HG02763 (cell line): Measurements from ENCODE around the gene GRID1.
"Not testable (repeated sequence)": the region's sequence is repeated elsewhere in the genome, so short reads cannot be mapped to it uniquely, and the experiment has no call there.

Experiments used
- ATAC-seq: cut with Tn5 transposase; IDR thresholded peaks from one replicate; pipeline ENCODE4 v1.9.1; 2021; ENCODE audit warnings: mild to moderate bottlenecking, moderate library complexity; ENCODE audit not compliant: unreplicated experiment

GRID1 gene

GRCh38 chr10:85864868-85865526, 501.6 kb downstream of the GRID1 start:
- ATAC-seq: no peak

DNA sequence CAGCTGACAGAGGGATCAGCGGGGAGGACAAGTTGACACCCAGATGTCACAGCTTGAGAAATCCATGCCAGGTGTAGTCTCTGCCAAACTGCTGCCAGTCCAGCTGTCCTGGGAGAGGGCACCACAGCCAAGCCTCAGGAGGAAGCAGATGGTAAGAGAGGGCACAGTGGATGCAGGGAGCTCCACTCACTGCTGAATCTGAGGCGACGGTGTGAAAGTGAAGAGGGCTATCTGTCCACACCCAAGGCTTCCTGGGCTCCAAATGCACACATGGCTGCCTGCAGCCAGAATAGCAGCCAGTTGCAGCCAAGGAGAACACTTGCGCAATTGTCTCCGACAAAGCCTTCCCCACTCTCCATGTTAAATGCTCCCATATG, 502.4 kb downstream of the GRID1 start:
- no peak for ATAC-seq

DNA sequence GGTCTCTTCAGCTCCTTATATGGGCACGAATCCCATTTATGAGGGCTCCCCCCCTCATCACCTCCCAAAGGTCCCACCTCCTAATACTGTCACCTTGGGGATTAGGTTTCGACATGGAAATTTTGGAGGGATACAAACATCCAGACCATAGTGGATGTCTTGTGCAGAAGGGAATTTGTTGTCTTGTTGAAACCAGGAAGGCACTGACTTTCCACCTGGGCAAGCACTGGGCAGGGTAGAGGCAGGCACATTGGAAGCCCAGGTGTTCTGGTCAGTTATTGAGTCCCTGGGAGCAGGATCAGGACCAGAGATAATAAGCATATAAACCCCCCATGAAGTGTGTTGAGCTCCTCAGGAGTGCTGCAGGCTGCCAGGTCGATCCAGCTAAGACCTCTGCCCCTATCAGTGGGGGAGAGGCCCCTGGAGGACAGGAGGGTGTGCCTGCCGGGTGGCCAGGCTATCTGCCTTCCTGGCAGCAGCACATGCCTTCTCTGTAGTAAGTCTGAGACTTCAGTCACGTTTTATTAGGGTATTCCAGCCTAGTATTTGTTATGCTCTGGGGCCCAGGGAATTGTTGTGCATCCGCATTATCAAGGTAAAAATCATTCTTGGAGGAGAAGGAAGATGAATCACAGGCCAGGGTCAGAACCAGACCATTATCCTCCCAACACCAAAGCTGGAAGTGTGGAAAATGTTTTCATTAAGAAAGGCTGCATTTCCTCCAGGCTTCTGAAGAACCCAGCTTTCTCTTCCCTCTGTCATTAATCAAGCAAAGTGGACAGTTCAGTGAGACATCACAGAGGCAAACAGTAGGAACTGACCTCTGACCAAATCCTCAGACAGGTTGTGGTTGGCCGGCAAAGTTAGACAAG, 503.1 kb downstream of the GRID1 start:
- no peak for ATAC-seq

DNA sequence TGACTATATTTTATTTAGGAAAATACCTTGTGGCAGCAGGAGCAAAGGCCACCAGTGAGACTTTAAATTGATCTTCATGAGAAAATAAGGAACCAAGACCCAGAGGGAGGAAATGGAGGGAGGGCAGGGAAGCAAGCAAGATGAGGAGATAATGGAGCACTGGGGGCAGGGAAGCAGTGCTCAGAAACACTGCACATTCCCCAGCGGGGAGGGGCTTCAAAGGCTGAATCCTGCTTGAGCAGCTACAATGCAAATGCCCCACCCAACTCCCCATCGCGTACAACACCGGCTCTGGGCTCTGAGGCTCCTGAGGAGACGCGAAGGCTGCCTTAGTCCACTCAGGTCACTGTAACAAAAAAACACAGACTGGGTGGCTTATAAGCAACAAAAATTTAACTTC, 503.8 kb downstream of the GRID1 start:
- ATAC-seq: no peak

DNA sequence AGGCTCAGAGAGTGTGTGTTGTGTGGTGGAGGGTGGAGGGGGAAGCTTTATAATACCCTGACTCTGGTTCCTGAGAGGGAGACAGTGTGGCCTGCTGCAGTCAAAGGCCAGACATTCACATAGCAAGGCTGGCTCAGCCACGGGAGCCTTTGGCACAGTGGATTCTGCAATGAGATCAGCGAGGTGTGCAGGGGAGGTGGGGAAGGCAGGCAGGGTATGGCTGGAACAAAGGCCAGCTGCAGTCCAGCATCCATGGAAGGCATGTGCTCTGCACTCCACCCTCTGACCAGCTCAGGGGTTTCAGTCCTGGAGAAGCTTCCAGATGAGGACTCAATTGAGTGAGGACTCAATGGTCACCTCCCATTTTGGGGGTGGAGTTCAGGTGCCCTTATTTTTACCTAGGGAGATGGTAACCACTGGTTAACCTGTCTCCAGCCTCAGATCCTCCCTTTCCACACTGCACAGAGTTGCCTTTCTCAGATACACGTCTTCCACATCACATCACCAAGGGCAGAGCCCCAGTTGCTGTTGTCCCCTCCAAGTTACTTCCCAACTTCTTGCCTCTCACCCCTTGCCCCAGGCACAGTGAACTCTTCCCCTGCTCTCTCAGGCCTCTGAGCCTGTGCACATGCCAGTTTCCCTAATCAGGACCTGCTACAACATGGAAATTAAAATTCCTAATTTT, 504.9 kb downstream of the GRID1 start:
- no peak for ATAC-seq

DNA sequence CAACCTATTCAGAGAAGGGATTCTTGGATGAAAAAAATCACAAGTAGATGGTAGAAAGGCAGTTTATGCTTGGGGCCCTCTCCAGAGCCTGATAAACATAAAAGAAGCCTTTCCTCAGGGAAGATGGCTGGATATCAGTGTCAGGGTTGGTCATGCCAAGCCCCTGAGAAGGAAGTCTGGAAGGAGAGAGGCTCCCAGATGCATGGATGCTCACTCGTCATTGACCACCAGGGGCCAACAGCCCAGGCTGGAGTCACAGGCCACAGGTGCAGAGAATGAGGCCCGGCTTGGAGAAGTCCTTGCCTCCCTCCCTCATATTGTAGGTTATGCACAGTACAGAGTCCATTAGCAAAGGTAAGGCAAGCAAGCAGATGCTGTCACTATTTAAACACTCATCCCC, 506.7 kb downstream of the GRID1 start:
- ATAC-seq: no peak

- no peak for ATAC-seq
Measured at GRCh38 chr10:85858776-85859515, 507.6 kb downstream of the GRID1 start.

- no peak for ATAC-seq
Measured at GRCh38 chr10:85857791-85858190, 508.8 kb downstream of the GRID1 start.

- ATAC-seq: no peak
Measured at GRCh38 chr10:85857305-85857704, 509.3 kb downstream of the GRID1 start.

DNA sequence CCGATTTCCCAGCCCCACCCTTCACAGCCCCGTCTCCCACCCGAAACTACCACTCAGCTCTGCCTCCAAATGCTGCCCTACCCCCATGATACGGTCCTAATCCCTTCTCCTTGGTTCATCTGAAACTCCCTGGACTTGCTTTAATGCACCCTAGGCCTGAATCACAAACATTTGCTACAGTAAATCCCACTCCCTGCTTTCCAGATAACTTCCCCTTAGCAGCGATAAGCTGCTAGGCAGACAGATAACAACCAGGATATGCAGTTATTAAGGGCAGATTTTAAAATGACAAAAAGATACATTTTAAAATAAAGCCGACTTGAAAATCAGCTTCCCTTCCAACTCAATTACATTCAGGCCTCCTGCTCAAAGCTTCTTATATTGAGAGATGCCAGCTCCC, 514.7 kb downstream of the GRID1 start:
- no peak for ATAC-seq

GRCh38 chr10:85851325-85851724, 515.3 kb downstream of the GRID1 start:
- ATAC-seq: no peak

DNA sequence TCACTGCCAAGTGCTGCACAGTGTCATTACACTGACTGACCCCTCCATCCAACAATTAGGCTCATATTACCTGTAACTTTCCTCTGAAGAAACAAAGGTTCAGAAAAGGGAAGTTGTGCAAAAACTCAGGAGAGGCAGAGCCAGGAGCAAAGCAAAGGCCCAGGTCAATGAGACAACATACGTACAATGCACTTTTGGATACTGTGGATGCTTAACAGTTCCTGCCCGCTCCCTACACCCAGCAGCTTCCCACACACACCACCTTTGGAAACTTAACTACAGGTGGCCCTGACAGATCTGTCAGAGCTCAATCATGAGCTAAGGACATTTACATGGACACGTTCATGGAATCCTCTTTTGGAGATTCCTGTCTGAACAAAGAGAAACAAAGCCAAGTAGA, 515.9 kb downstream of the GRID1 start:
- no peak for ATAC-seq

DNA sequence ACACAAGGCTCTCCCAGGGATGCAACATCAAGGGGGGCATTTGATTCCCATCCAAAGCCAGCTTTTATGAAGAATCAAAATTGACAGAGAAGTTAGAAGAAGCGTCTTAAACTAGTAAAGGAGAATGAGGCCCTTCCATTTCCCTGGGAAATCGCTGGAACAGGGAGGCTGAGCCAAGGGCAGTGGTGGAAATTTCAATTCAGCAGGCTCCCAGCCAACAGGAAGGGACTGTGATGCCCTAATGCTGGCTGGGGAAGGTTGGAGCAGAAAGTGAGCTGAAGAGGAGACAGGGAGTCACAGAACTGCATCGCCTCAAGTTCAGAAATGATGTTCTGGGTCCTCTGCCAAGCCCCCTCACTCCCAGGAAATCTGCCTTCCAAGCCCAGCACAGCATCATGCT, 517.3 kb downstream of the GRID1 start:
- ATAC-seq: no peak

DNA sequence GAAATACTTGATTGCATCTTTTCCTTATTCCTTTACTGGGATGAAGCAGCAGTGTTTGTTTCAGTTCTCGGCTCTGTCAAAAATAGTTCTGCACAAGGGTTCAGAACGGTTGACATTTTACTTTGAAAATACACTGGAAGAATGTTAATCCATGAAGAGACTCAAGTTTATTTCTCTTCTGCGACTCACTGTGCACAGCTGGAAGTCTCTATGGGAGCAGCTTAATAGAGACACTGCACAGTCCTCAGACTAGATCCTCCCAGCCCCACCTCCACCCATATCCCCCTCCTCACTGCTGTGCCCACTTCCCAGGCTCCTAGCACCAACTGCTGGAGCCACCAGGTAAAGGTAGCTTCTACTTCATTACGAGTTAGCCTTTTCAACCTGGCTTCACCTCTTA, 517.8 kb downstream of the GRID1 start:
- ATAC-seq: no peak

DNA sequence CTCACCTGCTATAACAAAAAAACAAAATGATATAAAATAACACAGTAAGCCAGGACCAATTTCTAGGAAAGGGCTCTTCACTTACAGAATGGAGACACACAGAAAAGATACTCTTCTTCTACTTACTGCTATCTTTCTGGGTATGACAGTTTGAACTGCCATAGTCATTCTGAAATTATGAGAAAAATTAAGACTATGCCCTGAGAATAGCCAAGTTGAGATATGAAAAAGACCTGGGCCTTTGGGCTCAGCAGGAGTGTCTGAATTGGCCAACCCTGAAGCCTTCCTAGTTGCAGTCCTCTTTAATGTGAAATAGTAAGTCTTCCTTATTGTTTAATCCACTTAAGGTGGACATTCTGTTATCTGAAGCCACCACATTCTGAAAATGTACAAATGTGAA, 519.5 kb downstream of the GRID1 start:
- ATAC-seq: no peak

DNA sequence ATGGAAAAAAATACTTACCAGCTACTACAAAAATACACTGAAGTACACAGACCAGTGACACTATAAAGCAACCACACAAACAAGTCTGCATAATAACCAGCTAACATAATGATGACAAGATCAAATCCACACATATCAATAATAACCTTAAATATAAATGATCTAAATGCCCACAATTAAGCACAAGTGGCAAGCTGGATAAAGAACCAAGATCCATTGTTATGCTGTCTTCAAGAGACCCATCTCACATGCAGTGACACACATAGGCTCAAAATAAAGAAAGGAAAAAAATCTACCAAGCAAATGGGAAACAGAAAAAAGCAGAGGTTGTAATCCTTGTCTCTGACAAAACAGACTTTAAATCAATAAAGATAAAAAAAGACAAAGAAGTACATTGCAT, 527.9 kb downstream of the GRID1 start:
- ATAC-seq: not testable (repeated sequence)

DNA sequence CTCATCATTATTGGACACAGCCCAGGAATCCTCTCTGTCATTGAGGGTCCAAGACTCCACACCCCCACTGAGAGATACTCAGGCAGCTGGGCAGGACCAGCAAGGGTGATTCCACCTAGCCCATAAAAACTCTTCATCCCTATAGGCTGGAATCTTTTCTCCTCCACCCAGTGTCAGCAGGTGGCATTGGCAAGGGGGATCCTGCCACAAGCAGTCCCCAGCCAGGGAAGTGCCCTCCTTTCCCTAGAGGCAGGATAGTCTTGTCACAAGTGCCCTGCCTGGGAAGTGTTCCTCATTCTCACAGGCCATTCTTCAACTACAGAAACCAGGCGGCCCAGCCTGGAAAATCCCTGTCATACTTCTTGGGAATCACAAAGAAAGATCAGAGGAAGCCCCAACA, 533.6 kb downstream of the GRID1 start:
- no peak for ATAC-seq

GRCh38 chr10:85831422-85831821, 535.2 kb downstream of the GRID1 start:
- no peak for ATAC-seq

DNA sequence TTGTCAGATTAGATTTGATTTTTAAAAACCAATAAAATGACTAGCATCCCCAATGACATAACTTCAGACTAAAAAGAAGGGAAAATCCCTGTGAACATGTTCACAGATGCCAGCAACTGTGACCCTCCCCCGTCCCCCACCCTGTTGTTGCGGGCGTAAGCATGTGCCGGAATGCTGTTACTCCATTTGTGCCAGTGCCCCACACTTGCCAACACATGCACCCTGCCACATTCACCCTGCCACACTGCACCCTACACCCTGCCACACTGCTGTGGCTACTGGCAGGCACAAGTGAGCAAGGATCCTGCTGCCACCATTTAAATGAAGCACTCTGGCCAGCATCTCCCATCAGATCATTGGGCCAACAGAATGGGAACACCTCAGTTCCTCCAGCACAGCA, 540.2 kb downstream of the GRID1 start:
- no peak for ATAC-seq

DNA sequence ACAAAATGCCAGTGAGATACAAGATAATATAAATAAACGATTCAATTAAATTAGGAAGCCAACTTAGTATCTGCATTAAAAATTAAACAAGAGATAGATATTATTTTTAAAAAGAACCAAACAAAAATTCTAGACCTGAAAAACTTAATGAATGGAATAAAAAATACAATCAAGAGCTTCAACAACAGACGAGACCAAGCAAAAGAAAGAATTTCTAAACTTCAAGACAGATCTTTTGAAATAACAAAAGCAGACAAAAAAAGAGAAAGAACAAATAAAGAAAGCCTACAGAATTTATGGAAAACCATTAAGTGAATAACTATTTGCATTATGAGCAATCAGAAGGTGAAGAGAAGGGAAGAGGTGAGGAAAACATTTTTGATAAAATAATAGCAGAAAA, 555.2 kb downstream of the GRID1 start:
- no peak for ATAC-seq

GRCh38 chr10:85810674-85811073, 555.9 kb downstream of the GRID1 start:
- ATAC-seq: no peak
